Measurements from ENCODE around the gene RET.

Gene RET

DNA sequence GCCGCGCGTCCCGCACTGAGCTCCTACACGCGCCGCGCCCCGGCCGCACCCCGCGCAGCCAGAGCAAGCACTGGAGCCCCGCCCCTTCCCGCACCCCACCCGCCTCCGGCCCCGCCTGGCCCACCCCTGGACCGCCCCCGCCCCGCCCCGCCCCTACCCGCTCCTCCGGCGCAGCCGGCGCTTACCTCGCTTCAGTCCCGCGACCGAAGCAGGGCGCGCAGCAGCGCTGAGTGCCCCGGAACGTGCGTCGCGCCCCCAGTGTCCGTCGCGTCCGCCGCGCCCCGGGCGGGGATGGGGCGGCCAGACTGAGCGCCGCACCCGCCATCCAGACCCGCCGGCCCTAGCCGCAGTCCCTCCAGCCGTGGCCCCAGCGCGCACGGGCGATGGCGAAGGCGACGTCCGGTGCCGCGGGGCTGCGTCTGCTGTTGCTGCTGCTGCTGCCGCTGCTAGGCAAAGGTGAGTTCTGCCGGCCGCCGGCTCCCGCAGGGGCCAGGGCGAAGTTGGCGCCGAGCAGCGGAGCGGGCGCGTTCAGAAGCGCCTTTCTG lies at the start of gene RET:
TSS of gene RET (plus strand) at position 194 of the 545 bp plus-strand sequence. CDS start at position 384, 190 bp downstream.
- DNase-seq: no peak

DNA sequence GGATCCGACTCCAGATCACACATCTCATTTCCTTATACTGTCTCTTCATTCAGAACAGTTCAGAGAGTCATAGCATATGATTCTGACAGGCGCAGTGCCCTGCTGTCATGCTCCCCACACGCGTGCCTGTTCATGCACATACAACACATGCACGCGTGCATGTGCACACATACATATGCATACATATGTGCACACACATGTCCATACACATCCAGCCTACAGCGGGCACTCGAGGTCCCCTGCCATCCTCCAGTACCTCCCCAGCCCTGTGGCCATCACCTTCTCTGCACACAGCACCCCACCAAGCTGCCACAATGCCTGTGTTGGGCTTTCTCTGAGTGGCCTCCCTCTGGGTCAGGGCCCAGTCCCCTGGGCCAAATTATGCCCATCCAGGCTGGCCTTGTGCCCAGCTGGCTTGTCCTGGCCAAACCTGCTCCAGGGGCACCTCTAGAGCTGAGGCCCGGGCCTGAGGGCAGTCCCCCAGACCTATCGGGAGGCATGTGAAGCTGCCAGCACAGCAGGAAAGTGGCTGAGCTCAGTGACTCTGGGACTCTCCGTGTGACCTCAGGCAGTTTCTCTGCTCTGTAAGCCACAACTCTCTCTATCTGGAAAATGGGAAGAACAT lies 49.4 kb upstream of the RET start:
- DNase-seq: no peak

DNA sequence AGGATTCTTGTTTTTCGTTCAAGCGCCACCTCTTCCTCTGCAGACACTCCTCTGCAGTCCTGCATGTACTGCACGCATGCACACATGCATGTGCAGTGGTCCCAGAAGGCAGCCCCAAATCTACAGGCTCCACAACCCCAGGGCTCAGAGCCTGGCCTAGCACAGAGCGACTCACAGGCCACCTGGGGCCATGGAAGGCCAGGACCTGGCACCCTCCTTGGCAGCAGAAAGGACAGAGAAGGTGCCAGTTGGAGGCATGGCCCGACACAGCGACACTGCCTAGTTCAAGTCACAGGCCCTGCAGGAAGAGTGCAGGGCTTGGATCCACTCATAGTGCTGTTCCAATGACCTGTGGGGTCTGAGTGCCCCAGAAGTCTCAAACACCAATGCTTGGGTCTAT lies 48.7 kb upstream of the RET start:
- DNase-seq: no peak

DNA sequence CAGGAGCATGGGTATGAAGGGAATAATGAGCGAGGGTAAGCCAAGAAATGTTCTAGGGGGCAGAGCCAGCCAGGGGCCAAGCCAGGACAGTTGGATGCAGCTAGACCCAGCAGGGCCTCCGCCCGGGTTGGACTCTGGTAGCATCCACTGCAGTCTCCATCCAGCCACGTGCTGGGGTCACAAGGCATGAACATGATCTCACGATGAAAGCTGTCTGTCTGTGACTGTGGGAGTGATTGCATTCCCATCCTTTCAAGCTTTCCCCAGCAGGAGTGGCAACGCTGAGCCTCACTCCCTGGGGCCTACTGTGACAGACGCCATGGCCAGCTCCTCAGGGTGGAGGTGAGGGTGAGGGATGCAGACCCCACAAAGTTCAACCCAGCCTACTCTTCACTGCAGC lies 47.8 kb upstream of the RET start:
- DNase-seq: no peak

DNA sequence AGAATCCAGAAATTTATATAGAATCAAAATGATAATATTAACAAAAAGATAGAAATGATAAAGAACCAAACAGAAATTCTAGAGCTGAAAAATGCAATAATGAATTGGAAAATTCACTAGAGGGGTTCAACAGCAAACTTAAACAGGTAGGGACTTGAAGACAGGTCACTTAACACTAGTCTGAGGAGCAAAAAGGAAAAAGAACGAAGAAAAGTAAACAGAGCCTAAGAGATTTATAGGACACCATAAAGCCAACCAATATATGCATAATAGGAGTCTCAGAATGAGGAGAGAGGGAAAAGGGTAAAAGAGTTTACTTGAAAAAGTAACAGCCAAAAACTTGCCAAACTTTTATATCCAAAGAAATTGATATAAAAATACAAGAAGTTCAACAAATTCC lies 44.3 kb upstream of the RET start:
- DNase-seq: no peak

DNA sequence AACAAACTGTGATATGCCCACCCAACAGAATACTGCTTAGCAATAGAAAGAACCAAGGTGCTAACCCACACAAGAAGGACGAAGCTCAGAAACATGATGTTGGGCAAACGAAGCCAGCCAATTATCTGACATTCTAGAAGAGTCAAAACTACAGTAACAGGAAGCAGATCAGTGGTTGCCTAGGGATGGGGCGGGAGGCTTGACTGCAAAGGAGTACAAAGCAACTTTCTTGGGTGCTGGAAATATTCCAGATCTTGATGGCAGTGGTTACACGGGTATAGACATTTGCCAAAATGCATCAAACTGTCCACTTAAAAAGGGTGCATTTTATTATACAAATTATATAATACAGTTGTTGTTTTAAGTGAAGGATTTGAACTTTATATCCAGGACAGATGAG lies 41.1 kb upstream of the RET start:
- DNase-seq: no peak

DNA sequence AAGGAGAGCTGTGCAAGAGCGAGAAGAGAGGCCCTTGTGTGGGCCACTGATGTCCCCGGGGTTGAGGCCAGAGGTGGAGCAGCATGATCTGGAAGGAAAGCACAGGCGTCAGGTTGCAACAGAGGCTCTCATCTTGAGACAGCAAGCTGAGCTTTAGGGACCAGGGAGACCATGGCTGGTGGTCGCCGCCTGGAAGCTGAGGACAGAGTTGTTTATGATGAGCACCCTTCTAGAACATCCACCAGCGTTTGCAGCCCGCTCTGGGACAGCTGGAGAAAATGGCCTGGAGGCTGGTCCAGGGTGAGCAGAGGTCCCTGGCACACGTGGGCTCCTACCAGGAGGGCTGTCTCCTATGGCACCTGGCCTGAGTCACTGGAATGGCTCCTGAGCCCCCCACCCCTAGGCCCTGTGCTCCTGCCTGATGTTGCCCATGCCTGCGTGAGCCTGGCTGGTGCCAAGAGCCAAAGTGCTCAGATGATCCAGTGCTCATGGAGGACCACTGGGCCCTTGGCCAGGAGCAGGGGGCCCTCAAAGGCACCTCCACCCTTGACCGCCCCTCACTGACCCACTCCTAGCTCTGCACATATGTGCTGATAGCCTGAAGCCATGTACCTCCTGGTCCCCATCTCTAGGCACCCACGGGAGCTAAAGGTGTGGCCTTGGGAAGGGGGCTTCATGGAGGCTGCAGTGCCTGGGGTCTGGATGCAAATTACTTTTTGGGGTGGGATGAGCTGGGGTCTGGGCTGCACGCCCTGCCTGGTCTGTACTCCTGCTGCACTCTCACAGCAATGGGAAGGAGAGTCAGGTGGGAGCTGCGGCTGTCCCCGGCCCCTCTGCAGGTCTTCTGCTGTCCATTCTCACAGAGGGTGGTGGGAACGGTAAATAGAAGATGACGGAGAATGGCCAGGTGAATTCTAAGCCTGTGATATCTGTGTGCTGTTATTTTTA lies 40.1 kb upstream of the RET start:
- no peak for DNase-seq

DNA sequence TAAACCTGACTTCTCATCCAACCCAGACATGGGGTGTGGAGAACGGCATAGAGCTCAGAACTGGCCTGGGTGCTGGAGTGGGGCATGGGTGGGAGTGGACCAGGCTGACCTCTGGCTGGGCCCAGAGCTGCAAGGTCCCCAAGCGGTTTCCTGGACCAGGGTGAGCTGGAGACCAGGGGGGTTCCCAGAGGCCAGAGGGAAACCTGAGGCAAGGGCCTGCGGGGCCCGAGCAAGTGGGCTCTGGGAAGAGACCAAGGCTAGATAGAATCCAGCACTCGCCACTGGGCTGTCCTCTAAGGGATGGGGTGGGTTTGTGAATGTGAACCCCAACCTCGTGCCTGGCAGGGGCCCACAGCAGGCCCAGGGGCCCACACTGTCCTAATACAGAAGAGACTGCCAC lies 39.4 kb upstream of the RET start:
- DNase-seq: no peak

DNA sequence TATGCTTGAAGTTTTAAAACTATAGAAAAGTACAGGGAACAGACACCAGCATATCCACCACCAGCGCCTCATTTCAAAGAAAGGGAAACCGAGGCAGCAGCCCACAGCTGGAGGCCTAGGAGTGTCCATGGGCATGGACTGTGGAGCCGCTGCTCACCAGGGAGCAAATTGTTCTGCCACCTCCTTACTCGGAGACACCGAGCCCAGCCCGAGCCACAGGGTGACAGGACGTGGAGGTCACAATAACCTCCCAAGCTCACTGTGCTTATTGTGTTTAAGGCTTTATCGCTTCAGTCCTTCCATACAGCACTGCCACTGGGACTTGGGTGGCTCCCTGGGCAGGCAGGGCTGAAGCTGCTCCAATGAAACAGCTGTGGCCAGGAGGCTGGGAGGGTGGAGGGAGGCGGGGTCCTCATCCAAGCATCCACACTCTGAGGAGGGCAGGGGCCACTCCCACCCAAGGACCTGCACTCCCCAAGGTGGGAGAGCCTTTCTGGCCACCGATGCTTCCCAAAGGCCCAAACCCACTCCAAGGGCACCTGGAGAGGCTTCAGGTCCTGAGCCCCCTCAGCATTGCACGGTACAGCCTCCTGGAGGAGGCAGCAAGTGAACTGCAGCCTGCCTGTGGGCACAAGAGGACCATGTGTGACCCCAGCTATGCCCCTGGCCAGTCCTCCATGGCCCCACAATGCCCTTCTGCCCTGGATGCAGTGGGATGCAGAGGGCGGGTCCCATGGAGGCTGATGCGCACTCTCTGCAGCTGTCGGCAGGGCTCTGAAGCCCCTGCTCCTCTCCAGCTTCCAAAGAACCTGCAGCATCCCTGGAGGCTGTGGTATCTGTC lies 38.7 kb upstream of the RET start:
- no peak for DNase-seq

DNA sequence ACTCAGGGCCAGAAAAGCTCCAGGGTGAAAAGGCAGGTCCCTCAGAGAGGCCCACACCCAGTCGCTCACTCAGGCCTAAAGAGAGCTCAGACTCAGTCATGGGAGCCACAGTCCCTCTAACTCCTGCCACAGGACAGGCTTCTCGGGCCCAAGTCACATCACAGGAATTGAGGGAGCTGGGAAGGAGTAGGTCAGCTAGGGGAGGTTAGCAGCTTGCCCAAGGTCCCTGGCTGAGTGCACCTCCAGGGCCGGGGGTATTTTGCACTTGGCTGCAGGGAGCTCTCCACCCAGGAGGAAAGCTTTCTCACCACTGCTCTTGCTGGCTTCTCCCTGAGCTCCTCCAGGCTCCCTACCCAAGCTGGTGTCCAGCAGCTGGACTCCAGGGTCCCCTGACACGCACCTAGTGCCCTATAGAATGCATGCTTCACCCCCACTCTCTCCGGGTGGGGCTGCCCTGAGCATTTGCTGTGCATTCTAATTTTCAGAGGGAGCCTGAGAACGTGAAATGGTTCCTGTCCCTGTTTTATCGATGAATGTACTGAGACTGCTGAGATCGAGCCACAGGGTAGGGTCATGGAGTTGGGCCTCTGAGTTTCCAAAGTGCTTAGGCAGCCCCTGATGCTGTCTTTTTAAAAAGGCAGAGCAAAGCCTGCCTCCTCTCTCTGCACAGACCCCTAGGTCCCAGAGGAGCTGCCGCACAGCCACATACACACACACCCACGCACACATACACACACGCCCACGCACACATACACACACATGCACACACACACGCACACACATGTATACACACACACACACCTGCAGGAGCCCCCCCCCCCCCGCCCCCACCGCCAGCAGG lies 37.9 kb upstream of the RET start:
- DNase-seq: no peak

DNA sequence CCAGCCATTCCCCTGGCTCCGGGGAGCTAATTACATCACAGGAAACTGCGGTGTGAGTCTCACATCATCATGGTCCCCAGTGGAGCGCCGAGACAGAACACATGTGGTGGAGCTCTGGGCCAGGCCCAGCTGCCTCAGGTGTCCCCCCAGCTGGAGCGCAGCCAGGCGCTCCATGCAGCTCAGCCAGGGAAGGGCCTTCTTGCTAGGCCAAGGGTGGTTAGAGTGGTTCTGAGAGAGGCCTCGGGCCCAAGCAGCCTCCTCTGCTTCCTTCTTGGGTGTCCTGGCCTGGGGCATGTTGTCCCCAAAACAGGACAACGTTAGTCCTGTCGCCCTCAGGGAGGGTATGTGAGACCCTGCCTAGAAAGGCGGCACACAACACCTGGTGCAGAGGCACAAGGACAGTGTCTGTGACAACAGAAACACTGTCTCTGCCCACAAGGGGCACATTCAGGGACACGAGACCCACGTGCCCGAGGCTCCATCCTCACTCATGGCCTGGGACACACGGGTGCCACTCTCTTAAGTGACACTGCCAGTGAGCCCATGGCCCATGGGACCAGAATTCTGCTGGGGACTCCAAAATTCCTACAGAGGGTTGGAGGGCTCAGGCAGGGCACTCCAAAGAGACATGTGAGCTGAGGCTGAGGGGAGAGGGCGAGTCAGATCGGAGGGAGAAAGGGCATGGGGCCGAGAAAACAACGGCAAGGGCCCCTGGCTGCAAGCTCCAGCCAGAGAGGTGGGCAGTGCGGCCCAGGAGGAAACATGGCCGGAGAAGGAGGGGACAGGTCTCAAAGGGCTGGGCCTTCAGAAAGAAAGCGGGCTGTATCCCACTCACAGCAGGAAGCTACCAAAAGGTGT lies 37.0 kb upstream of the RET start:
- peak; percentile 17 for DNase-seq

DNA sequence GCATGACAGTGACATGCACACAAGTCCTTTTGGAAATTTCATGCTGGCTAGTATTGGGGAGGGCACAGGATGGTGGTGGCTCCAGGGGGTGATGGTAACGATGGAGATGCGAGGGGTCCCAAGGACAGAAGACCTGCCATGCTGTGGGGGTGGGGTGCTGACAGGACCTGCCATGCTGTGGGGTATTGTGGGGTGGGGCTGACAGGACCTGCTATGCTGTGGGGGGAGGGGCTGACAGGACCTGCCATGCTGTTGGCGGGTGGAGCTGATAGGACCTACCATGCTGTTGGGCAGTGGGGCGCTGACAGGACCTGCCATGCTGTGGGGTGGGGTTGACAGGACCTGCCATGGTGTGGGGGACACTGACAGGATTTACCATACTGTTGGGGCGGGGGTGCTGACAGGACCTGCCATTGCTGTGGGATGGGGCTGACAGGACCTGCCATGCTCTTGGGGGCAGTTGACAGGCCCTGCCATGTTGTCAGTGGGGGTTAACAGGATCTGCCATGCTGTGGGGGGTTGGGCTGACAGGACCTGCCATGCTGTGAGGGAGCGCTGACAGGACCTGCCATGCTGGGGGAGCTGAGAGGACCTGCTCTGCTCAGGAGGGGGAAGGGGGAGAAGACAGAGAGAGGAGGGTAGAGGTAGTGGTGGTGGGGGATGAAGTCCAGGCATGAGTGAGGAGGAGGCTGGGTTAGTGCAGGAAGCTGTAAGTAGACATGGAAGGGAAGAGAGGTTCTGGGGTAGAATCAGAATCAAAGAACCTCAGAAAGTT lies 36.2 kb upstream of the RET start:
- DNase-seq: peak; percentile 8

DNA sequence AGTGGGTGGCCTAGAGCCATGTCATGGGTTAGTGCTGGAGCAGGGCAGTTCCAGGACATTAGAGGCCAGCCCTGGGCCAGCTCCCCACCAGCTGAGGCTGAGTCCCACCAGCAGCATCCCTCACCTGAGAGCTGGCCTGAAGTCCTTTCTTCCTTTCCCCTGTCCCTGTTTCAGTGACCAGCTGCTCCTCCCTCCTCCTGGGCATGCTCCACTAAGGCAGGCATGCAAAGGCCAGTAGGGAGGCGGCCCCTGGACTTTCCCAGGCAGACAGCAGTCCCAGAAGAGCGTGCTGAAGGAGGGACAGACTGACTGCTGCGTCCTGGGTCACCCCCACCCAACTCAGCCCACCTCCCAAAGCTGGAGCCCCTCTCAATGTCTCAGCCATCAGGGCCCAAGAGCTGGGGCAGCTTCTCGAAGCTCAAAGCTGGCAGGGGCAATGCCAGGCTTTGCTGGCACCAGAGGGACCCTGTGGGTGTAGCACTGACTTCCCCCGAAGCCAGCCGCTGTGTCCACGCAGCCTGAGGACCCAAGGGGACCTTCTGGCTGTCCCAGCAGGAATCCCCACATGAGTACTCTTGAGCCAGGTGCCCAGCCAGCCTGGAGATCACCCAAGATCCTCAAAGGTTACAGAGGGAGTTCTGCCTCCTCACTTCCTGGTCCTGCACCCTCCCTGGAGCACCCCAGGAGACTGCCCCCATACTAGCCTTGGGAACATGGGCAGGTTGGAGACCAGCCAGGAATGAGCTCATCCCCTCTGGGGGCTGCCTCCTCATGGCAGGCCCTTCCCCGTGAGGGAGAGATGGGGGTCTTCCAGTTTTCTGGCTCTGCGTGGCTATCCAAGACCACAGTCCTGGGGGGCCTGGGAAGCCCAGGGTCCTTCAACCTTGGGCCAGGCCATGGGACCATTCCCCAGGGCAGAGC lies 35.2 kb upstream of the RET start:
- DNase-seq: peak; percentile 14

DNA sequence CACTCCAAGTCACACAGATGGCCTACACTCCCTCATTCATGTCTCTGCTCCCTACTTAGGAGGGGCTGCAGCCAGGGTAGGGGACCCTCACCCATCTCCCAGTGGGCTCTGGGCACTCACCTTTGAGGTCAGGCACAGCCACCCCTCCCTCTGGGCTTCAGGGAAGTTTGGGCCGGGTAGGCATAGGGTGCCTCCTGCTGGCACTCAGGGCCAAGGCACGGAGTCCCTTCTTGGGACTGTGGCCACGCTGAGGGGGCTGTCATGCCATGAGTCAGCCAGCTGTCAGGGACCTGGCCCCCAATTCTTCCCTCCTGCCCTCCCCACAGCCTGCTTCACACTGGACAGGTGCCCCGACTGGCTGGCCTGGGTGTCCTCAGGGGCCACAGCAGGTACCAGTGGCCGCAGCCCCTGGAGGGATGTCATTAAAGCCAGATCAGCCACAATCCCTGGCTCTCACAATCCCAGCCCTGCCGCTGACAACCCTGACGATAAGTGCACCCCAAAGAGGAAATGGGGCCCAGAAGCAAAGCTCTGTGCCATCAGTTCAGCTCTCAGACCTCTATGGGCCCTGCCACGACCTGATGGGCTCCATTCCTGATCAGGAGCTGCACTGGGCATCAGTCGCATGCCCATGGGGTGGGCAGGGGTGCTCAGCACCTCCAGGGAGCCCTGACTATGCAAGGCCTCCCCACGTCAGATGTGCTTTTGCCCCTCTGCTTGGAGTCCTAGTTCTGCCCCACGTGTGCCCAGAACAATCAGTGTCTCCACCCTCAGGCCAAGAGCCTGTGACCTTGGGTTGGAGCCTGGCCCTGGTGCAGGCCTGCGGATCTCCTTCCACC lies 34.1 kb upstream of the RET start:
- DNase-seq: peak; percentile 25

DNA sequence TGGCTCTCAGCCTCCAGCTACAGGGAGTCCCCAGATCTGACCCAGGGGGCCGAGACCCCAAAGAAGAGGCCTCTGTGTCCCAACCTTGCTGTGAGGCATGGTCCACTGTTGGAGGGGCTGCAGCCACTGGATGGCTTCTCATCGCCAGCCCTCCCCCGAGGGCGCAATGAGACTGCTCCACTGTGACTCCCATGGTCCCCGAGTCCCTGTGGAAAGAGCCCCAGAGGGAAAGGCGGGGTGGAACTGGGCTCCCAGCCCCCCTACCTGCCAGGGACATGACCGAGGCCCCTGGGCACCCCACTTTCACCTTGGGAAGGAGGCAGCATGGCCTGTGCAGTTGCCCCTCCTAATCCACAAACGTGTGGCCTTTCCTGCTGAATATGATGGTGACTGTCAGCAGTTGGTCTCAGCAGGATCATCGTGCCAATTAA lies 33.5 kb upstream of the RET start:
- peak; percentile 17 for DNase-seq

DNA sequence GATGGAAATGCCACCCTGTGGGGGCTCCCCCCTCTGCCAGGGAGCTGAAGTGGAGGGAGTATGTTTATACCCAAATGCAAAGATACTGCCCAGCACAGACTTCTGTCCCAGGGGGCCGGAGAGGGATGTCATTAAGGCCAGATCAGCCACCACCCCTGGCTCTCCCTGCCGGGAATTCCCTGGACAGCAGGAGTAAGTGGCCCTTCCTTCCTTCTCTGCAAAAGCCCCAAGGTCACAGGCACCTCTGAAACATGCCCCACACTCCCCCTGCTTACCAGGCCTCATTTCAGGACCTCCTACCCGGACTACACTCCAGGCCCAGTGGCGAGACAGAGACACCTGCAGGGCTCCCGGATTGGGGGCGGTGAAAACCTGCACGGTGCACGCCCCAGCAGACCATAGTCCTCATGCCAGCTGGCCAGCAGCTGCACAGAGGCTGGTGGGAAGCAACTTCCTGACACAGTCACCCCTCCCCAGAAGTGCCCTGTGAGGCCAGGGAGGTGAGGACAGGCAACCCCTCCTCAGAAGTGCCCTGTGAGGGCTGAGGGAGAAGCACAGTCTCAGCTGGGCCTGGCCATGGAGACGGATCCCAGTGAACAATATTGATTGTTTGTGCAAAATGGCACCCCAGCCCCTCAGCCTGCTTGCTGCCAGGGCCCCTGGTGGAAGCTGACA lies 33.0 kb upstream of the RET start:
- no peak for DNase-seq

DNA sequence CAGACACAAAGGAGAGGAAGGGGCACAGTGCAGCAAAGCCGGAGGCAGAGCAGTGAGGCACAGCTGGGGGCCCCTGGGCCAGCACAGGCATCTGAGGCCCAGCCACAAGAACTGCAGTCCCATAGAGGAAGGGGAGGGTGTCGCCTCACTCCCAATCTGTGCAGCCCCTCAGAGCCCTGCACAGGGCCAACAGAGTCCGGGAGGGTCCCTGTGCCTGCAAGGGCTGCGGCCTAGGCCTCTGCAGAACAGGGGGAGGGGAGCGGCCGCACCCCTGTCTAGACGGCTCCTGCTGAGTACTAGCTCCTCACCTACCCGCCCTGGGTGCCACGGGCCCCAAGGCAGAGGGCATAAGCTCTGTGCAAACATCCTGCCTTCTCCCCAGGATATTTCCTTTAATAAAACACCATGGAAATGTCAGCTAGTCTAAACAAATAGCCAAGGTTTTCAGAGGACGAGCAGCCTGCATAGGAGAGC lies 32.4 kb upstream of the RET start:
- peak; percentile 17 for DNase-seq
